T47D (cell line): ENCODE results near the gene NFE2L3.

Experiments
- DNase-seq, 2 experiments: peaks; one replicate each; pipeline versions ENCODE4 v3.0.0 to v3.0.0-alpha.2; 2011 to 2012; ENCODE audit warnings: low read depth in 1 of 2, low spot score in 1 of 2
- JUND ChIP-seq: IDR thresholded peaks from 2 replicates; pipeline ENCODE4 v1.6.1; 2012; ENCODE audit warnings: low read depth
- in situ Hi-C: cut with HindIII; loops from 2 replicates; pipeline ENCODE4 v1.10.0; 2016; ENCODE audit warnings: low sequenced_read_pairs, low pct_unique_long_range_greater_than_20kb

Gene NFE2L3

DNA sequence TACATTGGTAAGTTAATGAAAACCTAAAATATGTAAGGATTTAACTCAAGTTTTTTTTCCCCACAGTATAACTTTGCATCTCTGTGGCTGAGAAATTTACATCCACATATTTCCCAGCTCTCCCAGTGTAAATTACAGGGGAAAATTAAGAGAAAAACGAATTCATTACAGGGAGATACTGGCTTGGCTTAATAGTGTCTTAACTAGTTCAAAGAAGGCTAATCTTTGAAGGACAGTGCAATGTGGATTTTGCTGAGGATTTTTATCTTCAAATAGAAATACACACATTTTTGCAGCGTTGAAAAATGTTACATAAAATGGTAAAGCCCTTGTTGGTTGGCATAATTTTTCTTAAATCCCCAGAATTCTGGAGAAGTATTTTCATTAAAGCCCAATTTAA lies 51.0 kb downstream of the NFE2L3 start:
- no peak for TF ChIP-seq JUND
- in situ Hi-C loops = no loop called here
- no peak for DNase-seq

DNA sequence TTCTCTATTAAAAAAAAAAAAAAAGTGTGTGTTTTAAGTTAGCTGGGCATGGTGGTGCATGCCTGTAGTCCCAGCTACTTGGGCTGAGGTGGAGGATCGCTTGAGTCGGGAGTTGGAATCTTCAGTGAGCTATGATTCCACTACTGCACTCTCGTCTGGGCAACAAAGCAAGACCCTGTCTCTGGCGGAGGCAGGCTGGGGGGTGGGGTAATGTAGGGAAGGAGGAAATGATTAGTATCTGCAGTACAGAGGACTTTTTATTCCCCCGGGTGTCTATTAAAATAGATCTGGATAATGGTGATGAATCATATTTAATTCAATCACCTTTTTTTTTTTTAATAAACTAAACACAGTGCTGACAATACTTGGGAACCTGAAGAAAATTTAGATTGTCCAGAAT lies 56.0 kb downstream of the NFE2L3 start:
- no peak for TF ChIP-seq JUND
- in situ Hi-C loops = no loop called here
- no peak for DNase-seq

DNA sequence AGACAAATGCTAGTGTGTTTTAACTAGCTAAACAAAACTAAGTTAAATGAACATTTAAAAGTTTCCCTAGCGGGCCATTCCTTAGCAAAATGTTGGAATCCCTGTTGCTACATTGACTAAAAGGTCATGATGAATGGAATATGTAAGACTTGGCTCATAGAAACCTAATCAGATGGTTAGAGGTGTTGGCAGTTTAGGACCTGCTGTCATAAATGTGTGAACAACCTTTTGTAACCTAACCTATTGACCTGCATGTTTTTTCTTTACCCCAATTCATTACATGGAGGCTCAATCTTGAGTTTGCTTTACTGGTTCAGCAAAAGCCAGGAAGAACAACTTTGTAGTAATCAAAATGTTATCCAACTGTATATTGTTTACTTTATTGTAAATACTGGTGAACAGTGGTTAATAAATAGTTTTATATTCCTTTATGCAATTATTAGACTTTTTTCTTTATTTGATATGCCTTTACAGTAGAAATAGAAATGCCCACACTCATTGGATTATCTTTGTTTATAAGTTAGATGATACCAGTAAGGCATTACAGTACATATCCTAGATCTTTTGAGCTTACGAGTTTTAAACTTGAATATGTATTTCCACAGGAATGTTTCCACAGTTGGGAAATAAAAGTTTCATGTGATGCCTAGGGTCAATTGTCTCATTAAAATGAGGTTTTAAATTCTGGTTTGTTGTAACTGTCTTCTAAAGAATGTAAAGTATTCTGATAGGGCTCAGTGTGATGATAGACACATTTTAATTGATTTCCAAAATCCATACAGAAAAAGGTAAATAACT lies 61.1 kb downstream of the NFE2L3 start:
- no peak; the same call in 1 of the 2 replicates for TF ChIP-seq JUND
- DNase-seq = no peak
- in situ Hi-C loops = no loop called here

GRCh38 chr7:26213807-26214515 lies 62.0 kb downstream of the NFE2L3 start:
- no peak for DNase-seq
- in situ Hi-C loops = no loop called here
- no peak for TF ChIP-seq JUND

GRCh38 chr7:26216049-26216448 lies 64.1 kb downstream of the NFE2L3 start:
- DNase-seq = no peak
- no peak for TF ChIP-seq JUND
- in situ Hi-C loops = no loop called here

GRCh38 chr7:26224359-26224758 lies 72.4 kb downstream of the NFE2L3 start:
- no peak for DNase-seq
- TF ChIP-seq JUND = no peak
- in situ Hi-C loops = no loop called here

DNA sequence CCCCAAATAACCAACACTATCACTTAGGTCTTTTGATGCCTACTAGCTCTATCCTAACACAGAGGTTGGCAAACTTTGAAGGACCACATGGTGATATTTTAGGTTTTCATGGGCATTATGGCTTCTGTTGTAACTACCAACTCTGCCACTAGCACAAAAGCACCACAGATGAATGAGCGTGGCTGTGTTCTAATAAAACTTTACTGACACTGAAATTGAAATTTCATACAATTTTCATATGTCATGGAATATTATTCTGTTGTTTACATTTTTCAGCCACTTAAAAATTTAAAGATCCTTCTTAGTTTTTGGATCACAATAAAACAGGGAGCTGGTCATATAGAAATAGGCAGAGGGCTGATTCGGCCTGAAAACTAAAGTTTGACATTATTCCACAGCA lies 76.0 kb downstream of the NFE2L3 start:
- DNase-seq = no peak
- TF ChIP-seq JUND = no peak

GRCh38 chr7:26233902-26234511 lies 82.0 kb downstream of the NFE2L3 start:
- in situ Hi-C loops = no loop called here
- no peak for TF ChIP-seq JUND
- DNase-seq = no peak

More for the DNA sequence above, 76.0 kb downstream of the NFE2L3 start:
- in situ Hi-C loops = no loop called here
